Measurements from ENCODE around the gene SLC7A14.

Gene SLC7A14

DNA sequence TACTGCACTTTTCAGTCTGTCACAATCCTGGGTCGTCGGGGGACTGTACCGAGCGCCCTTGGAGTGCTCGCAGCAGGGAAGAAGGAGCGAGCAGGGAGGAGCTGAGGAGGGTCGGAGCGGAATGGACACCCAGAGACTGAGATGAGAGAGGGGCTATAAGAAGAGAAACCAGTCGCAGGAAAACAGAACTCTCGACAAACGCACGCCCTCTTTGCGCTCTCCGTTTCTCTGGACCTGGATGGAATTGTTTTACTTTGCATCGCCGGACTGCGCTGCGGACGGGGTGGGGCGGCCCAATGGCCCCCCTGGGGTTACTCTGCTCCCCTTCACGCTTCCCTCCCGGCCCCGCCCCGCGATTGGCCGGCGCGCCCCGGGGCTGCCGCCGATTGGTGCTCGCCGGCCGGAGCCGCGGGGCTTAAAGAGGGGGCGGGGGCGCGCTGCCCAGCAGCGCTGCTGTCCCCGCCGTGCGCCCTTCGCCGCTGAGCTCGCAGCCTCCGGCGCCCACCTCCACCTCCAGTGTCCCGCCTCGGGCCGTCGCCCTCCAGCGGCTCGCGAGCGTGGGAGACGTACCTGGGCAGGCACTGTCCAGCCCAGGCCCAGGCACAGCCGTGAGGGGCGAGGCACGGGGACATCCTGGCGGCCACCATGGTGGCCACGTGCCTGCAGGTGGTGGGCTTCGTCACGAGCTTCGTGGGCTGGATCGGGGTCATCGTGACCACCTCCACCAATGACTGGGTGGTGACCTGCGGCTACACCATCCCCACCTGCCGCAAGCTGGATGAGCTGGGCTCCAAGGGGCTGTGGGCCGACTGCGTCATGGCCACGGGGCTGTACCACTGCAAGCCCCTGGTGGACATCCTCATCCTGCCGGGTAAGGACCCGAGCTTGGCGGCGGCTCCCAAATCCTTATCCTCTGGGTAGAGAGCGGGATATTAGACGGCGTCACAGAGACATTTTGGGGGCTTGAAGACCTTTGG lies 167.2 kb downstream of the SLC7A14 start, which contains the start of gene CLDN11:
TSS of gene CLDN11 (plus strand) at position 447 of the 977 bp plus-strand sequence. CDS start at position 646, 199 bp downstream.
- Histone ChIP-seq H2AFZ (ENCODE audit: low read length, unreplicated experiment) (peak within 1 kb of the TSS; percentile 88), H3K27me3 (ENCODE audit: insufficient read depth, low read length) (no peaks in the 10 kb centered on the region), H3K27ac (ENCODE audit: low read depth, low read length) (peak within 1 kb of the TSS; percentile 23; the same call in 1 of the 2 replicates)

DNA sequence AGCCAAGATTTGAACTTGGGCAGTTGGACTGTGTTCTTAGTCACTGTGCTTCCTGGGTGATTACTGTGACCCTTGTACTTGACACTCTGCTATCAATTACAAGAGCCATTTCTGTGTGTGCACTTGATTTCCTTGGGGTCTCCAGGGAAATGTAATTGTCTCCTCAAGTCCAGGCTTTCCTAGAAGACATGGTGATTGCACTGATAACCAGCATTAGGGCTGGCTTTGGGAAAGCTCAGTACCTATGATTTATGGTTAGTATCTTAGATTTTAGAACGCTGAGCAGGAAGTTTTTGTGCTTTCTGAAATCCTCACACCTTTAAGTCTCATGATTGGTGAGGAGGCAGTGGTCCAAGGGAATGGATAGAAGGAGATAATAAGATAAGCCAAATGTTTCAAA lies 168.8 kb downstream of the SLC7A14 start:
- H3K4me3 ChIP-seq (ENCODE audit: low read depth, low read length): no peak overlapping the region
- H3K4me1 ChIP-seq (ENCODE audit: control insufficient read depth, insufficient read depth, low read length, unreplicated experiment): peaks cover 6% of the 10 kb centered on the region
- H2AFZ ChIP-seq (ENCODE audit: low read length, unreplicated experiment): no peak overlapping the region
- no peaks in the 10 kb centered on the region for H3K36me3 ChIP-seq (ENCODE audit: insufficient read depth, low read length)
- no peak overlapping the region for H3K27ac ChIP-seq (ENCODE audit: low read depth, low read length)
- H3K27me3 ChIP-seq (ENCODE audit: insufficient read depth, low read length): no peaks in the 10 kb centered on the region
- peaks cover 41% of the 10 kb centered on the region for H3K79me2 ChIP-seq (ENCODE audit: control insufficient read depth, insufficient read depth, low read length, unreplicated experiment)

More for the DNA sequence above, 167.2 kb downstream of the SLC7A14 start, which contains the start of gene CLDN11:
- peaks cover 12% of the 10 kb centered on the region for H3K4me1 ChIP-seq (ENCODE audit: control insufficient read depth, insufficient read depth, low read length, unreplicated experiment)
- H3K36me3 ChIP-seq (ENCODE audit: insufficient read depth, low read length): peaks cover 8% of the 10 kb centered on the region; the same call in 1 of the 2 replicates
- H3K4me3 ChIP-seq (ENCODE audit: low read depth, low read length): peak within 1 kb of the TSS; percentile 96
- peaks cover 53% of the 10 kb centered on the region for H3K79me2 ChIP-seq (ENCODE audit: control insufficient read depth, insufficient read depth, low read length, unreplicated experiment)

DNA sequence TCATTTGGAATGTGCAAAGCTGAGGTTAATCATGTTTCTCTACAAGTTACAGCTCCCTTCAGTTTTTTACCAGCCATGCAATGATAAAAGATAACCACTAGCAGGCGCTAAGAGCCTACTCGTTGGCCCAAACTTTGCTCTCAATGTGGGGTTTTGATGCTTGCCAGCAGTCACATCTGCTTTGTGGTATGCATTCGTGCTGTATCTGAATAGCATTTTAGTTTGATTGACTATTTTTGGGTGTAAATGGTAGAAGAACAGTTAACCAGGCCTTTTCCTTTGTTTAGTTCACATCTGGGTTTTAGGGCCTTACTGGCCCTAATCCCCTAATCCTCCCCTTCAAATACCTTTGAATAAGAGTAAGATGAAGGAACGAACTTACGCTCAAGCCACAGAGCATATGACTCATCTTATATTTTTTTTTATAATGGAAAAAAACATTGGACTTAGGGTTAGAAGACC lies 171.6 kb downstream of the SLC7A14 start:
- H3K79me2 ChIP-seq (ENCODE audit: control insufficient read depth, insufficient read depth, low read length, unreplicated experiment): peaks cover 12% of the 10 kb centered on the region
- peak overlapping the region; percentile 39; the same call in 1 of the 2 replicates for H3K4me3 ChIP-seq (ENCODE audit: low read depth, low read length)
- no peaks in the 10 kb centered on the region for H3K27me3 ChIP-seq (ENCODE audit: insufficient read depth, low read length)
- peak overlapping the region; percentile 87 for H2AFZ ChIP-seq (ENCODE audit: low read length, unreplicated experiment)
- H3K36me3 ChIP-seq (ENCODE audit: insufficient read depth, low read length): no peaks in the 10 kb centered on the region
- peaks cover 6% of the 10 kb centered on the region for H3K4me1 ChIP-seq (ENCODE audit: control insufficient read depth, insufficient read depth, low read length, unreplicated experiment)
- peak overlapping the region; percentile 15; the same call in 1 of the 2 replicates for H3K27ac ChIP-seq (ENCODE audit: low read depth, low read length)

GRCh38 chr3:170413291-170413690 lies 172.6 kb downstream of the SLC7A14 start:
- Histone ChIP-seq H3K36me3 (ENCODE audit: insufficient read depth, low read length) (no peaks in the 10 kb centered on the region), H3K79me2 (ENCODE audit: control insufficient read depth, insufficient read depth, low read length, unreplicated experiment) (peaks cover 4% of the 10 kb centered on the region), H3K4me3 (ENCODE audit: low read depth, low read length) (no peak overlapping the region), H3K4me1 (ENCODE audit: control insufficient read depth, insufficient read depth, low read length, unreplicated experiment) (peaks cover 6% of the 10 kb centered on the region), H2AFZ (ENCODE audit: low read length, unreplicated experiment) (no peak overlapping the region), H3K27ac (ENCODE audit: low read depth, low read length) (no peak overlapping the region), H3K27me3 (ENCODE audit: insufficient read depth, low read length) (no peaks in the 10 kb centered on the region)

- Histone ChIP-seq H2AFZ (ENCODE audit: low read length, unreplicated experiment) (no peak overlapping the region), H3K27me3 (ENCODE audit: insufficient read depth, low read length) (no peaks in the 10 kb centered on the region), H3K27ac (ENCODE audit: low read depth, low read length) (no peak overlapping the region), H3K4me1 (ENCODE audit: control insufficient read depth, insufficient read depth, low read length, unreplicated experiment) (peaks cover 6% of the 10 kb centered on the region), H3K36me3 (ENCODE audit: insufficient read depth, low read length) (no peaks in the 10 kb centered on the region), H3K4me3 (ENCODE audit: low read depth, low read length) (no peak overlapping the region), H3K79me2 (ENCODE audit: control insufficient read depth, insufficient read depth, low read length, unreplicated experiment) (no peaks in the 10 kb centered on the region)
Observed at GRCh38 chr3:170410428-170411029, 175.3 kb downstream of the SLC7A14 start.
